ENCODE data around the gene TUSC2. TPM values are rescaled to one million over a fixed set of nuclear protein-coding genes. Genes with fewer than 3 reads are reported as not detected.

TUSC2 gene
- total and polyA plus RNA-seq, 9 of the 15 experiments (the other 6 are each of a cell fraction or from before 2014, with no cell fraction given), result 2.8 to 67.5 (median 25.8) TPM

- TF ChIP-seq PATZ1 (CRISPR knock-in tag; IDR thresholded peaks at IDR 0.05; ENCODE audit: borderline replicate concordance) (no peak), NR1H2 (CRISPR knock-in tag; IDR thresholded peaks at IDR 0.05) (peak; percentile 51; the same call in 1 of the 2 replicates), ZFX (CRISPR knock-in tag; IDR thresholded peaks at IDR 0.05) (peak; percentile 75), MEF2A (IDR thresholded peaks at IDR 0.05; ENCODE audit: control insufficient read depth, low read depth, low read length) (no peak), ZNF280B (CRISPR knock-in tag; IDR thresholded peaks at IDR 0.05) (no peak), ZNF316 (IDR thresholded peaks at IDR 0.05) (no peak), UBTF (IDR thresholded peaks at IDR 0.05; ENCODE audit: borderline replicate concordance in 1 of 2, low read depth in 2 of 2, low read length in 2 of 2) (no peak), PRDM10 (IDR thresholded peaks at IDR 0.05; ENCODE audit: partially characterized antibody) (peak; percentile 24), KDM4B (IDR thresholded peaks at IDR 0.05; ENCODE audit: borderline replicate concordance in 2 of 2, low read depth in 1 of 2) (peak in 1 of 2 experiments; percentile 53; a peak in 1 of 4 replicates), RFX7 (CRISPR knock-in tag; IDR thresholded peaks at IDR 0.05) (no peak), SAFB (IDR thresholded peaks at IDR 0.05; ENCODE audit: borderline replicate concordance, low read depth, low read length) (peak; percentile 25; the same call in 1 of the 2 replicates), ZSCAN32 (CRISPR knock-in tag; IDR thresholded peaks at IDR 0.05) (0 out of 2 replicates have a peak, but pooled peaks have one; percentile 32), ZNF785 (CRISPR knock-in tag; IDR thresholded peaks at IDR 0.05) (no peak), HDAC6 (IDR thresholded peaks at IDR 0.05; ENCODE audit: low read depth, low read length) (no peak)
Measured at GRCh38 chr3:50350527-50351322, 22.7 kb upstream of the TUSC2 start, which contains the start of the genes CYB561D2 and NPRL2 (continued).
